ENCODE results near the gene PLPP4. TPM values are rescaled to one million over a fixed set of nuclear protein-coding genes. Genes with fewer than 3 reads are reported as not detected.

The PLPP4 gene
- total RNA-seq, 1 experiment from 2014 or later: 1.3 TPM

- H3K27me3 Mint-ChIP-seq (ENCODE audit: insufficient read depth, unreplicated experiment): peaks cover 18% of the 10 kb centered on the region
Measured at GRCh38 chr10:120597902-120598301, 140.9 kb downstream of the PLPP4 start.

GRCh38 chr10:120598386-120598785, 141.4 kb downstream of the PLPP4 start:
- no peak overlapping the region for H3K4me3 Mint-ChIP-seq (ENCODE audit: unreplicated experiment)
- TF ChIP-seq CTCF (IDR thresholded peaks at IDR 0.05; ENCODE audit: unreplicated experiment): no peak
- no peak overlapping the region for H3K27ac Mint-ChIP-seq (ENCODE audit: low read depth, unreplicated experiment)
- ChIA-PET POLR2A (no interaction called here), CTCF (interaction anchor here (1.1 kb wide), 1 partner anchor 87 kb away, joined by 4 read pairs; no protein-coding TSS in a partner anchor)
- no TSS peak for BruUV-seq (replicated peaks)
- no peaks in the 10 kb centered on the region for H3K9me3 Mint-ChIP-seq (ENCODE audit: unreplicated experiment)
- peaks cover 13% of the 10 kb centered on the region for H3K27me3 Mint-ChIP-seq (ENCODE audit: insufficient read depth, unreplicated experiment)
- intact Hi-C loops (cut with micrococcal nuclease): no loop called here
- H3K4me1 Mint-ChIP-seq (ENCODE audit: insufficient read depth, unreplicated experiment): peaks cover 6% of the 10 kb centered on the region
- DNase-seq (ENCODE audit: unreplicated experiment): no peak
- no peaks in the 10 kb centered on the region for H3K36me3 Mint-ChIP-seq (ENCODE audit: insufficient read depth, unreplicated experiment)

More at GRCh38 chr10:120597902-120598301, 140.9 kb downstream of the PLPP4 start:
- intact Hi-C loops (cut with micrococcal nuclease): no loop called here
- no peak for TF ChIP-seq CTCF (IDR thresholded peaks at IDR 0.05; ENCODE audit: unreplicated experiment)
- CTCF ChIA-PET: interaction anchor here (0.5 to 1.1 kb wide), 3 partner anchors 10 to 911 kb away, joined by 3 to 4 read pairs (median 4); no protein-coding TSS in a partner anchor
- H3K36me3 Mint-ChIP-seq (ENCODE audit: insufficient read depth, unreplicated experiment): no peaks in the 10 kb centered on the region
- no peak overlapping the region for H3K27ac Mint-ChIP-seq (ENCODE audit: low read depth, unreplicated experiment)
- no TSS peak for BruUV-seq (replicated peaks)
- POLR2A ChIA-PET: interaction anchor here (1.2 to 1.4 kb wide), 2 partner anchors 11 to 69 kb away, joined by 3 to 4 read pairs; no protein-coding TSS in a partner anchor
- H3K9me3 Mint-ChIP-seq (ENCODE audit: unreplicated experiment): no peaks in the 10 kb centered on the region
- H3K4me1 Mint-ChIP-seq (ENCODE audit: insufficient read depth, unreplicated experiment): peaks cover 6% of the 10 kb centered on the region
- no peak overlapping the region for H3K4me3 Mint-ChIP-seq (ENCODE audit: unreplicated experiment)
- no peak for DNase-seq (ENCODE audit: unreplicated experiment)

GRCh38 chr10:120599200-120599724, 142.2 kb downstream of the PLPP4 start:
- Mint-ChIP-seq H3K27ac (ENCODE audit: low read depth, unreplicated experiment) (no peak overlapping the region), H3K27me3 (ENCODE audit: insufficient read depth, unreplicated experiment) (peaks cover 4% of the 10 kb centered on the region), H3K4me3 (ENCODE audit: unreplicated experiment) (no peak overlapping the region), H3K4me1 (ENCODE audit: insufficient read depth, unreplicated experiment) (peaks cover 6% of the 10 kb centered on the region), H3K36me3 (ENCODE audit: insufficient read depth, unreplicated experiment) (no peaks in the 10 kb centered on the region), H3K9me3 (ENCODE audit: unreplicated experiment) (no peaks in the 10 kb centered on the region)
- no peak for TF ChIP-seq CTCF (IDR thresholded peaks at IDR 0.05; ENCODE audit: unreplicated experiment)
- ChIA-PET POLR2A (no interaction called here), CTCF (interaction anchor here (0.6 kb wide), 1 partner anchor 513 kb away, joined by 3 read pairs; no protein-coding TSS in a partner anchor)
- intact Hi-C loops (cut with micrococcal nuclease): no loop called here
- DNase-seq (ENCODE audit: unreplicated experiment): no peak
- no TSS peak for BruUV-seq (replicated peaks)

- peak; percentile 20 for TF ChIP-seq CTCF (IDR thresholded peaks at IDR 0.05; ENCODE audit: unreplicated experiment)
- Mint-ChIP-seq H3K4me3 (ENCODE audit: unreplicated experiment) (no peak overlapping the region), H3K27me3 (ENCODE audit: insufficient read depth, unreplicated experiment) (no peaks in the 10 kb centered on the region), H3K27ac (ENCODE audit: low read depth, unreplicated experiment) (no peak overlapping the region), H3K9me3 (ENCODE audit: unreplicated experiment) (no peaks in the 10 kb centered on the region), H3K36me3 (ENCODE audit: insufficient read depth, unreplicated experiment) (no peaks in the 10 kb centered on the region), H3K4me1 (ENCODE audit: insufficient read depth, unreplicated experiment) (peaks cover 6% of the 10 kb centered on the region)
- intact Hi-C loops (cut with micrococcal nuclease): no loop called here
- CTCF ChIA-PET: interaction anchor here (0.9 kb wide), 1 partner anchor 10 kb away, joined by 3 read pairs; no protein-coding TSS in a partner anchor
- POLR2A ChIA-PET: no interaction called here
- DNase-seq (ENCODE audit: unreplicated experiment): peak; percentile 40
- no TSS peak for BruUV-seq (replicated peaks)
Measured at GRCh38 chr10:120600871-120601649, 144.0 kb downstream of the PLPP4 start.

All from MCF 10A (cell line).